Nephron (organoid): ENCODE measurements around the gene DLEU7.
A peak's percentile ranks its signal among the peaks of the same experiment; 100 is the strongest.

ENCODE experiments used
- H3K27ac Mint-ChIP-seq, 3 experiments: 2 replicates each; pipeline ENCODE4 v1.8.0; 2020; ENCODE audit warnings: mixed read lengths in 3 of 3, mild to moderate bottlenecking in 2 of 3, moderate library complexity in 1 of 3
- H3K27me3 Mint-ChIP-seq: 2 replicates; pipeline ENCODE4 v1.8.0; 2021; ENCODE audit warnings: low read depth, mild to moderate bottlenecking, moderate library complexity, mixed read lengths
- H3K36me3 Mint-ChIP-seq: 2 replicates; pipeline ENCODE4 v1.8.0; 2020; ENCODE audit warnings: low read depth, mixed read lengths
- H3K4me1 Mint-ChIP-seq: 2 replicates; pipeline ENCODE4 v1.8.0; 2020; ENCODE audit warnings: mixed read lengths
- H3K4me3 Mint-ChIP-seq, 3 experiments: 2 replicates each; pipeline ENCODE4 v1.8.0; 2020; ENCODE audit warnings: mild to moderate bottlenecking in 3 of 3, mixed read lengths in 3 of 3, moderate library complexity in 2 of 3
- H3K9me3 Mint-ChIP-seq: 2 replicates; pipeline ENCODE4 v1.8.0; 2020; ENCODE audit warnings: mixed read lengths
- CTCF ChIP-seq, 3 experiments: fragments of 200-600 bp; sonication (generic); IDR thresholded peaks; one replicate each; pipeline ENCODE4 v1.5.0; 2021; ENCODE audit warnings: antibody characterized with exemption in 3 of 3; ENCODE audit not compliant: unreplicated experiment in 3 of 3

Gene DLEU7

GRCh38 chr13:50842251-50842989, 1.1 kb downstream of the DLEU7 start:
- TF ChIP-seq CTCF (IDR thresholded peaks at IDR 0.05; ENCODE audit: unreplicated experiment in 3 of 3) = no peak
- Mint-ChIP-seq H3K27me3 (peaks cover 31% of the 10 kb centered on the region), H3K9me3 (no peaks in the 10 kb centered on the region)

GRCh38 chr13:50841786-50842185, 1.7 kb downstream of the DLEU7 start:
- Mint-ChIP-seq H3K36me3 (no peaks in the 10 kb centered on the region), H3K27ac (no peak overlapping the region), H3K9me3 (no peaks in the 10 kb centered on the region), H3K4me3 (peak overlapping the region in 2 of 3 experiments; percentile 49 to 58), H3K27me3 (peaks cover 32% of the 10 kb centered on the region), H3K4me1 (peaks cover 29% of the 10 kb centered on the region)
- no peak for TF ChIP-seq CTCF (IDR thresholded peaks at IDR 0.05; ENCODE audit: unreplicated experiment in 3 of 3)

More at GRCh38 chr13:50842251-50842989, 1.1 kb downstream of the DLEU7 start:
- H3K36me3 Mint-ChIP-seq = no peaks in the 10 kb centered on the region
- H3K4me3 Mint-ChIP-seq = peak overlapping the region; percentile 70 to 82 (median 81)
- H3K27ac Mint-ChIP-seq = peak overlapping the region in 2 of 3 experiments; percentile 4 to 56
- peaks cover 29% of the 10 kb centered on the region for H3K4me1 Mint-ChIP-seq

- Mint-ChIP-seq H3K4me1 (peaks cover 29% of the 10 kb centered on the region), H3K9me3 (peaks cover 2% of the 10 kb centered on the region), H3K27ac (no peak overlapping the region), H3K36me3 (no peaks in the 10 kb centered on the region), H3K27me3 (peaks cover 32% of the 10 kb centered on the region), H3K4me3 (peak overlapping the region in 1 of 3 experiments; percentile 1)
- no peak for TF ChIP-seq CTCF (IDR thresholded peaks at IDR 0.05; ENCODE audit: unreplicated experiment in 3 of 3)
These were observed 3.2 kb downstream of the DLEU7 start for GRCh38 chr13:50840284-50840683.

GRCh38 chr13:50839828-50840227, 3.7 kb downstream of the DLEU7 start:
- H3K9me3 Mint-ChIP-seq = peaks cover 4% of the 10 kb centered on the region
- TF ChIP-seq CTCF (IDR thresholded peaks at IDR 0.05; ENCODE audit: unreplicated experiment in 3 of 3) = no peak
- no peak overlapping the region for H3K27ac Mint-ChIP-seq
- H3K4me3 Mint-ChIP-seq = no peak overlapping the region
- H3K27me3 Mint-ChIP-seq = peaks cover 32% of the 10 kb centered on the region
- H3K36me3 Mint-ChIP-seq = peaks cover 4% of the 10 kb centered on the region
- H3K4me1 Mint-ChIP-seq = peaks cover 28% of the 10 kb centered on the region

- H3K4me1 Mint-ChIP-seq = peaks cover 17% of the 10 kb centered on the region
These were observed 4.8 kb downstream of the DLEU7 start for GRCh38 chr13:50838701-50839100.

More at GRCh38 chr13:50838701-50839100, 4.8 kb downstream of the DLEU7 start:
- TF ChIP-seq CTCF (IDR thresholded peaks at IDR 0.05; ENCODE audit: unreplicated experiment in 3 of 3) = no peak
- Mint-ChIP-seq H3K27ac (no peak overlapping the region), H3K9me3 (peaks cover 11% of the 10 kb centered on the region), H3K36me3 (peaks cover 10% of the 10 kb centered on the region), H3K4me3 (no peak overlapping the region), H3K27me3 (peaks cover 32% of the 10 kb centered on the region)
